ENCODE measurements around the gene SPESP1.

The SPESP1 gene

DNA sequence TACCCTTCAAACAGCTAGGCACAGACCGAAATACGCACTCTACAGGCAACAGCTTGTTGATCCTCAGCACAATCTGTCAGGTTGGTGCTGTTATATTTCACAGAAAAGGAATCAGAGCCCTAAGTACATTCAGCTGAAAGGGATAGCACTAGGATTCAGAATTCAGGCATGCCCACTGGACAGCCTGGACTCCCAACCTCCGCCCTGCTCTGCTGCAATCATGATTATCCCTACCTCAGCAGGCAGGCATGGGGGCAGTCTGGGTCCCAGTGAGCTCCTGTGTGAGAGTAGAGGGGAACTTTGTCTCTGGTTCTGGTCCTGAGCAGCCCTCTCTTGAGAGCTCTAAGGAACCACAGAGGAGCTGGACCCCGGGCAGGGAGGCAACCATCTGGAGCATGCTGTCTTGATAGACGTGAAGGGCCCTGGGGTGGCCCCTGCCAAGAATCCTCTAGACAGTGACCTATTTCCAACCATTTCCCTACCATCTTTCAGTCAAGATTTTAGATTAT, 60.7 kb downstream of the SPESP1 start:
- H3K4me3 ChIP-seq = no peak overlapping the region
- peak; percentile 49 for DNase-seq (ENCODE audit: low spot score)
- H3K27ac ChIP-seq = no peak overlapping the region
- TF ChIP-seq, protein P1, sequence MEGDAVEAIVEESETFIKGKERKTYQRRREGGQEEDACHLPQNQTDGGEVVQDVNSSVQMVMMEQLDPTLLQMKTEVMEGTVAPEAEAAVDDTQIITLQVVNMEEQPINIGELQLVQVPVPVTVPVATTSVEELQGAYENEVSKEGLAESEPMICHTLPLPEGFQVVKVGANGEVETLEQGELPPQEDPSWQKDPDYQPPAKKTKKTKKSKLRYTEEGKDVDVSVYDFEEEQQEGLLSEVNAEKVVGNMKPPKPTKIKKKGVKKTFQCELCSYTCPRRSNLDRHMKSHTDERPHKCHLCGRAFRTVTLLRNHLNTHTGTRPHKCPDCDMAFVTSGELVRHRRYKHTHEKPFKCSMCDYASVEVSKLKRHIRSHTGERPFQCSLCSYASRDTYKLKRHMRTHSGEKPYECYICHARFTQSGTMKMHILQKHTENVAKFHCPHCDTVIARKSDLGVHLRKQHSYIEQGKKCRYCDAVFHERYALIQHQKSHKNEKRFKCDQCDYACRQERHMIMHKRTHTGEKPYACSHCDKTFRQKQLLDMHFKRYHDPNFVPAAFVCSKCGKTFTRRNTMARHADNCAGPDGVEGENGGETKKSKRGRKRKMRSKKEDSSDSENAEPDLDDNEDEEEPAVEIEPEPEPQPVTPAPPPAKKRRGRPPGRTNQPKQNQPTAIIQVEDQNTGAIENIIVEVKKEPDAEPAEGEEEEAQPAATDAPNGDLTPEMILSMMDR (IDR thresholded peaks at IDR 0.05) = no peak

DNA sequence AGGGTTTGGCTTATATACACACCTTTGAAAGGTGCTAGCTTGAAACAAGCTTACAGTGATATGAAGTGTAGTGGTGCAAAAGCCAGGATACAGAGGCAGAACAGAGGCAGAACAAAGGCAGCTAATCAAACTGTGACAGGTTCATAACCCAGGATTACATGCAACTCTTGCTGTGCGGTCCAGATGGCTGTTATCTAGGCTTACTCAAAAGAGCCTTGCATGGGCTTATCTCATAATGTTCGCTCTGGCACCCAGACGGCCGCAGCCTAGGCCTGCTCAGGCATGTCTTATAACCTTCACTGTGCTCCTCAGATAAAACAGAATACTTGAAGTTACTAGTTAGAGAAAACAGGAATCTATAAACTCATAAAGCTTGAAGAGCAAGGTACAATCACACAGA, 61.4 kb downstream of the SPESP1 start:
- no peak for DNase-seq (ENCODE audit: low spot score)
- Histone ChIP-seq H3K27ac (no peak overlapping the region), H3K4me3 (no peak overlapping the region)
- TF ChIP-seq, protein P1 (IDR thresholded peaks at IDR 0.05) = no peak

DNA sequence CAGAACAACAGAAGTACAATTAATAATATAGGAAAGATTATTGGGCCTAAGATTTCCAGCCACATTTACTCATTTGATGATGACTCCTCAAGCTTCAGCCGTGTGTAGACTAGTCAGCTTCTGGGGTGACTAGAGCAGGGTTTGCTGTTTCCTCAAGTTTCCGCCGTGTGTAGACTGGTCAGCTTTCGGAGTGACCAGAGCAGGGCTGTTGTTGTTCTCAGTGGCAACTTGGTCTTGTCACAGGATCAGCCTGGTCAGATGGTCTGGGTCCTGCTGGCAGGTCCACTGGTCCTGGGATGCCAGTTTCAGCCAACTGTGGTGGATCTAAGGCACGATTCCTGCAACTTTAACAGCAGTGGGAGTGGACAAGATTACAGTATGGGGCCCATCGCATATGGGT, 62.4 kb downstream of the SPESP1 start:
- peak; percentile 62 for DNase-seq (ENCODE audit: low spot score)
- TF ChIP-seq, protein P1 (IDR thresholded peaks at IDR 0.05) = no peak
- no peak overlapping the region for H3K4me3 ChIP-seq
- no peak overlapping the region for H3K27ac ChIP-seq

DNA sequence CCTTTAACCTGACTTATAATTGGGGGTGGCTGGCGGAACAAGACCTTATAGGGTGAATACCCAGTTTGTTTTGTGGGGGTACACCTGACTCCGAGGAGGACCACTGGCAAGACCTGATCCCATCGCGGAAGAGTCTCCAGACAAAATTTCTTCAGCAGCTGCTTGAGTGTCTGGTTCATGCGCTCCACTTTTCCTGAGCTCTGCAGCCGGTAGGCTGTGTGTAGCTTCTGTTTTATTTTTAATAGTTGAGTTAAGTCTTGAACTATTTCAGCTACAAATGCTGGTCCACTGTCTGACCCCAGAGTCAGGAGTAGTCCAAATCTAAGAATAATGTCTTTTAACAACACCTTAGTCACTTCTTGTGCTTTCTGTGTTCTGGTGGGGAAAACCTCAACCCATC, 63.0 kb downstream of the SPESP1 start:
- TF ChIP-seq, protein P1 (IDR thresholded peaks at IDR 0.05) = no peak
- no peak overlapping the region for H3K27ac ChIP-seq
- DNase-seq (ENCODE audit: low spot score) = peak; percentile 16
- H3K4me3 ChIP-seq = no peak overlapping the region

DNA sequence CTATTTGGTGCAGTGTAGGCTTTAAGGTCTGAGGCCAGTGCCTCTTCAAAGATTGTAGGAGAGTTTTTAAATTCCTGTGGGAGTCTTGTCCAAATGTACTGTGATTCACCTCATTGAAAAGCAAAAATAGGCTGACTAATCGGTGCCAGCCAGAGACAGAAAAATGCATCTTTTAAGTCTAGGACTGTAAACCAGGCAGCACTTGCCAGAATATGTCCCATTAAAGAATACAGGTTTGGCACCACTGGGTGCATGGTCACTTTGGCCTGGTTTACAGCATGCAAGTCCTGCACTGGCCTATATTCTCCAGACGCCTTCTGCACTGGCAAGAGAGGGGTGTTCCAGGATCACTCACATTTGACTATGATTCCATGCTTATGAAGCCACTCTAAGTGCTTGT, 63.8 kb downstream of the SPESP1 start:
- TF ChIP-seq, protein P1 (IDR thresholded peaks at IDR 0.05) = no peak
- Histone ChIP-seq H3K27ac (no peak overlapping the region), H3K4me3 (no peak overlapping the region)
- DNase-seq (ENCODE audit: low spot score) = peak; percentile 52

DNA sequence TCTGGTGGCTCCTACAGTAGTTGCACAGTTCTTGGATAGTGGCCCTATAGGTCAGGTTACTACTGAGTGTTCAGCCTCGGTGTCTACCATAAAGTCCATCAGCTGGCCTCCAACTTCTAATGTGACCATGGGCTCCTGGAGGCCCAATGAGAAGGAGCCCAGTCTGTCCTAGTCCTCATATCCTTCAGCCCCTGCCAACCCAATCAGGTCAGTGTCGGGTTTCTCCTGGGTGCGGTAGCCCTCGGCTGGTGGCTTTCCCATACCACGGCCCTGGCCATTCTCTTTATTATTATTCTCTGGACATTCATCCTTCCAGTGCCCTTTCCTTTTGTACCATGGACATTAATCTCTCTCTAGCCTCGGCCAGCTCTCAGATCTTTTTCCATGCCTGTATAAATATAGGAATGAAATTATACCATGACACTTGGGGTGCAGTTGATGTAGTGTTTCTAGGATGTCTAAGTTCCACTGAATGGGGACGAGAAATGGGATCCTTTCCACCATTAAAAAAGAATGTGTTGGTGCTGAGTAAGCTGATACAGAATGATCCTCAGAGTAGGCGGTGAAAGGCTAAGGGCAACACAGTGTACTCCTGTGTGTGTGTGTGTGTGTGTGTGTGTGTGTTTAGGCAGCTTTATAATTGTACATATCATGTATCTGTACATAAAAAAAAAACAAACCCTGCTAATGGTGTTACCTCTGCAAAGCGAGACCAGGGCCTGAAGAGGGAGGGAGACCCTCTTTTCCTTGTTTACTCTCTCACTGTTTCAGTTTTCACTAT, 64.8 kb downstream of the SPESP1 start:
- H3K4me3 ChIP-seq = no peak overlapping the region
- H3K27ac ChIP-seq = no peak overlapping the region
- TF ChIP-seq, protein P1 (IDR thresholded peaks at IDR 0.05) = no peak
- DNase-seq (ENCODE audit: low spot score) = peak; percentile 53

All from coronary artery (tissue), 2 donors.